GM21423 (cell line): ENCODE measurements around the gene TREH.
"Not testable (repeated sequence)": the region's sequence is repeated elsewhere in the genome, so short reads cannot be mapped to it uniquely, and the experiment has no call there.

Experiments
- ATAC-seq: cut with Tn5 transposase; IDR thresholded peaks from one replicate; pipeline ENCODE4 v1.9.1; 2021; ENCODE audit warnings: mild to moderate bottlenecking, moderate library complexity; ENCODE audit not compliant: unreplicated experiment

Gene TREH

DNA sequence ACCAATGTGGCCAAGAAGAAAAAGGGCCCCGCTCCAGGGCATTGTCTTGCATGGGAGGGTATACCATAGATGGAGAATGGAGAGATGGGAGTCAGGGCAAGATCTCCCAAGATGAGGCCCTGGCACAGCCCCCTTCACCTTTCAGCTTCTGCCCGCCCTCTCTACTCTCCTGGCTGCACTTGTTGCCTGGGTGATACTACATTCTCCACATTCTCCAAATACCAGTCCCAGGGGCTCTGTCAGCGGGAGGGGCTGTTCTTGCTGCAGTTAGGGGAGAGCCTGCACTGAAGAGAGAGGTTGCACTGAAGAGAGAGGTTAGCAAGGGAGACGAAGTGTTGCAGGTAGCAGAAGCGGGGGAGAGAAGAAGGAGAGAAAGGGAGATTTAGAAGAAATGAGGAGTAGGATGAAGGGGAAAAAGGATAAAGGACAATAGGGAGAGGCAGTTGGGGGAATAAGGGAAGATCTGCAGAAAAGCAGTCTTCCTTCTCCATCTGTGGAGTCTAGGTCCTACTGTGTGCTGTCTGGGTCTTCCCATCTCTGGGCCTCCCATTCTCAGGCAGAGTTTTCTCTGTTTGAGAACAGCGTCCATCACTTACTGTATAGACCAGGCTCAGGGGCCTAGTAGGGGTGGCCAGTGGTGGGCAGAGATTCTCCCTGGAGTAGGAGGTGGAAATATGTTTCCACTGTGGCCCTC lies 64.0 kb downstream of the TREH start:
- ATAC-seq, result no peak

- ATAC-seq, result no peak
Observed at GRCh38 chr11:118614511-118614910, 64.9 kb downstream of the TREH start.

GRCh38 chr11:118612378-118612777 lies 67.1 kb downstream of the TREH start:
- no peak for ATAC-seq

GRCh38 chr11:118611433-118611795 lies 68.0 kb downstream of the TREH start:
- not testable (repeated sequence) for ATAC-seq

DNA sequence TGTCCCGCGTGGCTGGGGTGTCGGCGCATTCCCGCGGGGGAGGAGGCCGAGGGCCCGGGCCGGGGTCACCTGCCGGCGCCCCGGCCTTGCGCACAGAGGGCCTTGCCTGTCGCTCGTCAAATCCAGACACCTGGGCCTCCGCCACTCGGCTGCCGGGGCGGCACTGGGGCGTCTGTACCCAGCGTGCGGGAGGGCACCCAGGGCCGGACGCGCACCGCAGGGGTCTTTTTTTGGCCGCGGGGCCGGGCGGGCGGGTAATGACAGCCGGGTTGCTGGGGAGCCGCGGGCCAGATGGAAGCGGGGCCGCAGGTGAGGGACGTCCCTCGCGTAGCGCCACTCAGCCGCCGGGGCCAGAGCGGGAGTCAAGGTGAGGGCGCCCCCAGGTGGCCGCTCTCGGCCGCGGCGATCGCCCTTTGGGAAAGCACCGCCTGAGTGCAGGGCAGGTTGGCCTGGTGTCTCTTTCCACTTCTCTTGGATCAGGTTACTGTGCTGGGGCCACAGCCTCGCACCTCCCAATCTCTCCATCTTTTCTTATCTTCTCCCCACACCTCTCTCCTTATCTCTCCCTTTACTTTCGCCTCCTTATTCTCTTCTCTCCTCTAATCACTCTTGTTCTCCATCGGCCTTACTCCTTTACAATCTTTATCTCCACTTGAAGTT lies 68.5 kb downstream of the TREH start:
- no peak for ATAC-seq

GRCh38 chr11:118610225-118610772 lies 69.2 kb downstream of the TREH start:
- ATAC-seq, result no peak

- no peak for ATAC-seq
Observed at GRCh38 chr11:118609380-118610224, 69.8 kb downstream of the TREH start.

DNA sequence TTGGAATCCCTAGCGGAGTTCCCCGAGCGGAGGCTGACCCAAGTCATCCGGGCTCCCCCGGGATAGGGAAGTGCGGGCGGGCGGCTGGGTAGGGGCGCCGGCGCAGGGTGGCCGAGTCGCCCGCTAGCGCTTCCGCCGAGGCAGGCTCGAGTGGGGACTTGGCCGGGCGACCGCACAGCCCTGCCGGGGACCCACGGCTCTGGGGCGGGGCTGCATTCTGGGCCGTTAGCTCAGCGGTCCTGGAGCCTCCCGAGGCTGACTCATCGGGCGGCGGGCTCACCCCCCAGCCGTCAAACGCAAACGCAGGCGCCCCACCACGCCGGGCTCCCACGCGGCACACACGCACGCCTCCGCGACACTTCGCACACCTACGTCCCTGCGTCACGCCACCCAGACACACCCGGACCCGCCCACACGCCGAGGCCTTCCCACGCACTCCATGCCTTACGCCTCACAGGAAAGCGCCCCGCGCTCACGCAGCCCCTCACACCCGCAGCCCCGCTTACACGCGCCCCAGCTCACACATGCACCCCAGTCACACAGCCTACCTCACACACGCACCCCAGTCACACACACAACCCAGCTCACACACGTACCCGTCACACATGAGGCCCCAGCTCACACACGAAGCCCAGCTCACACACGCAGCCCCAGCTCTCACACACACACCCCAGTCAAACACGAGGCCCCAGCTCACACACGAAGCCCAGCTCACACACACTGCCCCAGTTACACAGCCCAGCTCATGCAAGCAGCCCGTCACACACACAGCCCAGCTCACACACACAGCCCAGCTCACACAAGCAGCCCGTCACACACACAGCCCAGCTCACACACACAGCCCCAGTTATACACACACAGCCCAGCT lies 70.9 kb downstream of the TREH start:
- no peak for ATAC-seq

DNA sequence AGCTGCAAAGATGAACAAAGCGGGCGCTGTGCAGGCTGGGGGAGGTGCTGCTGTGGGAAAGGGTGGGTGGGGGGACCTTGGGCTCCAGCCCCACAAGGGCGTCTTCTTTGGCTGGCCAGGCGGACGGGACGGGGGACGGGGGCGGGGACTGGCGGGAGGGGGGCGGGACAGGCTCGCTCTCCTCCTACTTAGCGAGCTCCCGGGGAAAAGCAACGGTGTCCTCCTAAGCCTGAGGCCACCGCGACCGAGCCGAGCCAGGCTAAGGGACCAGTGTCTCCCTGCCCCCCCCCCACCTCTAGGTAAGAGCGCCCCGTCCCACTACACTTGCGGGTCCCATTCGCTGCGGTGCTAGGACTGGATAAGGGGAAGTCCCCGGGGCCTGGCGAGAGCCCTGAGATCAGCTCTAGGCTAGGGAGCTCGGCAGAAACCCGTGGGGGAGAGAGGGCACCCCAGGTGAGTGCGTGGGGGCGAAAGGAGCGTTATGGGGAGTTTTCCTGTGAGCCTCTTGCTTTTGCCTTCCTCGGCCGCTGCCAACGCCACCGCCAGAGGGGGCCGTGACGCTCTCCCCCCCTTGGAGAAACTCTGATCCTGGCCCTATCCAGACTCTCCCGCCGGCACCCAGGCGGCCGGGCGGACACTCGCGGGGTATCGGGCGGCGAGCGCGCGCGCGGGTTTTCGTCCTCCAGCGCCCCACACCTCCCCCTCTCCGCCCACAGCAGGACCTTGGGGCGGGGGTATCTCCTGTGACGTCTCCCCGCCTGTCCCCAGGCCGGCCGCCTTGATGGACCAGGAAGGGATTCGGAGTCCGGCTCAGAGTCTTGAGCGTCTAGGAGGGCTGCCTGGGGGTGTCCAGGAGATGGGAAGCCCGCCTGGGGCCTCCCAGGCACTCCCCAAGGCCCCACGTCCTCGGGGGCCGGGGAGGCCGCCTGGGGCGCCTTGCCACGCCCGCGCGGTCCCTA lies 71.8 kb downstream of the TREH start, which contains the start of gene PHLDB1:
Gene PHLDB1, plus strand, starts transcription at position 215 of the 959 bp plus-strand sequence. CDS start 6,222 bp downstream, outside the sequence.
- ATAC-seq, result no peak
